ENCODE results near the gene SIAE.

Gene SIAE

DNA sequence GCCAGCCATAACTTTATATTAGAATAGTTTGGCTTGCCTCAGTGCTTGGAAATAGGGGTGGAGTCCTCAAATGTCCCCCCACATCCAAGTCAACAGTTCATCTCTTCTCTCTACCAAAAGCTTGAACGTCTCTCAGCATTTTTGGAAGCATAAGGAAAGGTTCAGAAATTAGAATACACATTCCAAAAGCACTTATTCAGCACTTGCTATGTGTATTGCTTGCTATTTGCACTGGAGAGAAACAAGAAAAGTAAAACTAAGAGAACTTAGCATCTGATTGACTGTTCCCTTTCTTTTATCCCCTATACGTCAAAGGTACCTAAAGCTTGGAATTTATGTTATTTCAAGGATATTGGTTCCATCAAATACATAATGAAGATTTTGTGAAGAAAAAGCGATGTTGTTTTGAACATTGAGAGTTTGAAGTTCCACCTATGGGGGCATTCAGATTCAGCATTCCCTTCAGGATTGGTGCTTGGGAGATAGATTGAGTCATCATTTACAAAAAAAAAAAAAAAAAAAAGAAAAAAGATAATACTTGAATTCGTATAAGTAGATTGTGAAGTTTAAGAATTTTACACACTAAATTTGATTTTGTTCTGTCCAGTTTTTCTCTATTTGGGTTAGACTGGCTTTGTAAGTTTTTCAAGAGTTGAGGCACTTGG is 49.5 kb downstream of the SIAE start:
- Histone ChIP-seq H3K79me2 (ENCODE audit: insufficient read depth, low read length) (peaks cover 51% of the 10 kb centered on the region), H3K9me2 (replicated peaks; ENCODE audit: low read depth, low read length) (no peaks in the 10 kb centered on the region), H3K4me3 (ENCODE audit: low read length, poor library complexity, severe bottlenecking) (peak overlapping the region; percentile 96), H3K27me3 (ENCODE audit: insufficient read depth, low read length, poor library complexity, severe bottlenecking) (peaks cover 29% of the 10 kb centered on the region), H2AFZ (ENCODE audit: low read length) (no peak overlapping the region), H3K36me3 (ENCODE audit: insufficient read depth, low read length) (peaks cover 25% of the 10 kb centered on the region; the same call in 1 of the 2 replicates), H3F3A (ENCODE audit: low read depth) (no peaks in the 10 kb centered on the region), H3K4me2 (ENCODE audit: low read depth, low read length, poor library complexity, severe bottlenecking) (peak overlapping the region; percentile 81), H3K9ac (ENCODE audit: low read depth, low read length, poor library complexity, severe bottlenecking) (peak overlapping the region; percentile 92), H4K20me1 (ENCODE audit: insufficient read depth, low read length, poor library complexity, severe bottlenecking) (peaks cover 17% of the 10 kb centered on the region), H3K4me1 (ENCODE audit: insufficient read depth, low read length, poor library complexity, severe bottlenecking) (peaks cover 43% of the 10 kb centered on the region), H3K9me3 (ENCODE audit: insufficient read depth, low read depth, low read length) (no peaks in the 10 kb centered on the region)
- TF ChIP-seq EZH2phosphoT487 (IDR thresholded peaks at IDR 0.05; ENCODE audit: borderline replicate concordance) = no peak
- no peak for TF ChIP-seq CTCF (conservative IDR thresholded peaks at IDR 0.05; ENCODE audit: low read length)

DNA sequence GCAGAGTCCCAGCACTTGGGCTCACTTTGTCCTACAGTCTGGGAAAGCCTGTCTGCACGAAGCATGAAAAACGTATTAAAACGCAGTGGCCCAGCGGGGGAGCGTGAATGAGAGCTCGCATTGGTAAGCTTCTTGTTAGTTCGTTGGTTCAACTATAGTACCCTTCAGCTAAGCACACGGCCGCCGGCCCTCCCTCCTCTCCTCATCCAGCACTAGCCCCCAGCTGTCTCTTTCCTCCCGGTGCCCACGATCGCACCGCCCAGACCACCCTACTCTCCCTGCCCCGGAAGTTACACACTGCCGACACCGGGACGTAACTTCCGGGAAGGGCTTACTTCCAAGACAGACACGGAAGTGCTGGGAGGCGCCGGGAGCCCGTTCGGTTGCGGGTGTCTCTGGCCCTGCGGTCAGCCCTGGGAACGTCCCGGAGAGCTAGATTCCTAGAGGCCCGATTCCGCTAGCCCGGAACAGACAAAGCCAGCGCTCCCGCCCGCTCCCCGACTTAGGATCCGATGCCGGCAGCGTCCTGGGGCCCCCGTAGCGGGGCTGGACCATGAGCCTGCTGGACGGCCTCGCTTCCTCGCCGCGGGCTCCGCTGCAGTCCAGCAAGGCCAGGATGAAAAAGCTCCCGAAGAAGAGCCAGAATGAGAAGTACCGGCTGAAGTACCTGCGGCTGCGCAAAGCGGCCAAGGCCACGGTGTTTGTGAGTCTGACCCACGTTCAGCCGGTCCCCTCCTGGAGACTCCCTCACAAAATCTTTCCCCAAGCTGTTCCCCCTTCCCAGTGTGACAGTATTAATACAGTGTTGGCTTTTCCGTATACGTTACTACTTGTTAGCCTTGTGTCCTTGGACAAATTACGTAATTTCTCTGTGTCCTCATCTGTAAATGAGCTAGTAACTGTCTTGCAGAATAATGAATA is 50.7 kb downstream of the SIAE start, which contains the start of gene TBRG1:
Gene TBRG1, plus strand, starts transcription at position 334 of the 921 bp plus-strand sequence. Its CDS starts 220 bp downstream, at position 554.
- Histone ChIP-seq H3F3A (ENCODE audit: low read depth) (no peaks in the 10 kb centered on the region), H2AFZ (ENCODE audit: low read length) (peak within 1 kb of the TSS; percentile 90), H3K4me1 (ENCODE audit: insufficient read depth, low read length, poor library complexity, severe bottlenecking) (peaks cover 39% of the 10 kb centered on the region), H3K4me3 (ENCODE audit: low read length, poor library complexity, severe bottlenecking) (peak within 1 kb of the TSS; percentile 96), H3K9ac (ENCODE audit: low read depth, low read length, poor library complexity, severe bottlenecking) (peak within 1 kb of the TSS; percentile 92), H3K9me2 (replicated peaks; ENCODE audit: low read depth, low read length) (no peaks in the 10 kb centered on the region), H4K20me1 (ENCODE audit: insufficient read depth, low read length, poor library complexity, severe bottlenecking) (peaks cover 17% of the 10 kb centered on the region), H3K4me2 (ENCODE audit: low read depth, low read length, poor library complexity, severe bottlenecking) (peak within 1 kb of the TSS; percentile 81), H3K79me2 (ENCODE audit: insufficient read depth, low read length) (peaks cover 51% of the 10 kb centered on the region), H3K36me3 (ENCODE audit: insufficient read depth, low read length) (peaks cover 19% of the 10 kb centered on the region; the same call in 1 of the 2 replicates), H3K9me3 (ENCODE audit: insufficient read depth, low read depth, low read length) (no peaks in the 10 kb centered on the region), H3K27me3 (ENCODE audit: insufficient read depth, low read length, poor library complexity, severe bottlenecking) (peaks cover 33% of the 10 kb centered on the region)
- no peak for TF ChIP-seq EZH2phosphoT487 (IDR thresholded peaks at IDR 0.05; ENCODE audit: borderline replicate concordance)
- no peak for TF ChIP-seq CTCF (conservative IDR thresholded peaks at IDR 0.05; ENCODE audit: low read length)

- H3K4me2 ChIP-seq (ENCODE audit: low read depth, low read length, poor library complexity, severe bottlenecking) = no peak overlapping the region
- H4K20me1 ChIP-seq (ENCODE audit: insufficient read depth, low read length, poor library complexity, severe bottlenecking) = peaks cover 11% of the 10 kb centered on the region
- no peaks in the 10 kb centered on the region for H3K9me2 ChIP-seq (replicated peaks; ENCODE audit: low read depth, low read length)
- TF ChIP-seq CTCF (conservative IDR thresholded peaks at IDR 0.05; ENCODE audit: low read length) (no peak), EZH2phosphoT487 (IDR thresholded peaks at IDR 0.05; ENCODE audit: borderline replicate concordance) (no peak)
- no peak overlapping the region for H2AFZ ChIP-seq (ENCODE audit: low read length)
- H3K4me1 ChIP-seq (ENCODE audit: insufficient read depth, low read length, poor library complexity, severe bottlenecking) = peaks cover 4% of the 10 kb centered on the region
- peaks cover 12% of the 10 kb centered on the region for H3K79me2 ChIP-seq (ENCODE audit: insufficient read depth, low read length)
- H3K27me3 ChIP-seq (ENCODE audit: insufficient read depth, low read length, poor library complexity, severe bottlenecking) = peaks cover 36% of the 10 kb centered on the region
- no peak overlapping the region for H3K9ac ChIP-seq (ENCODE audit: low read depth, low read length, poor library complexity, severe bottlenecking)
- H3K4me3 ChIP-seq (ENCODE audit: low read length, poor library complexity, severe bottlenecking) = no peak overlapping the region
- H3K36me3 ChIP-seq (ENCODE audit: insufficient read depth, low read length) = no peaks in the 10 kb centered on the region
- no peaks in the 10 kb centered on the region for H3K9me3 ChIP-seq (ENCODE audit: insufficient read depth, low read depth, low read length)
- H3F3A ChIP-seq (ENCODE audit: low read depth) = no peaks in the 10 kb centered on the region
These were observed 54.7 kb downstream of the SIAE start for GRCh38 chr11:124618863-124619262.
